ENCODE measurements around the gene GBX1. TPM values are rescaled to one million over a fixed set of nuclear protein-coding genes. Genes with fewer than 3 reads are reported as not detected.

The GBX1 gene
- total and polyA plus RNA-seq, 11 donors, result 0.27 to 0.52 (median 0.34) TPM; not detected in 5

DNA sequence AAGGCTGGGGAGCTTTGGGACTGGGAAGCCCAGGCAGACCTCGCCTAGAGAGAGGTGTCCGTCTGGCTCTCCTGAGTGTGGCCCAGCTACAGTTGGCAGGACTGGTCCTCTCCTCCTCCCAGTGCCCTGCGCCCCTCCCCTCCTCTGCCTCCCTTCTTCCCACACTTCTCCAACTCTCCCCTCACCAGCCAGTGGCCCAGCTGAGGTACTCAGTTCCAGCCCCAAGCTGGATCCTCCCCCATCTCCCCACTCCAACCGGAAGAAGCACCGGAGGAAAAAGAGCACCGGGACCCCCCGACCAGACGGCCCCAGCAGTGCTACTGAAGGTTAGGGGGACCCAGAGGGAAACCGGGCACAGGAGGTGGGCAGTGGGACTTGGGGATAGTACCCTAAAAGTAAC, 27.7 kb downstream of the GBX1 start:
- Histone ChIP-seq H3K4me3 (no peak overlapping the region), H3K9me3 (no peaks in the 10 kb centered on the region), H3K27ac (no peak overlapping the region), H3K27me3 (no peaks in the 10 kb centered on the region), H3K36me3 (peaks cover 0 to 88% (median 53%) of the 10 kb centered on the region in 9 donors), H3K4me1 (peaks cover 0 to 38% (median 13%) of the 10 kb centered on the region in 12 donors)
- DNase-seq (no peak), ATAC-seq (no peak)
- intact Hi-C loops (cut with DNase I), result loop anchor here in 1 of 10 donors (5.0 kb wide), 1 partner anchor 108 kb away; the partner anchor contains the start of gene SMARCD3
- TF ChIP-seq, protein P1, sequence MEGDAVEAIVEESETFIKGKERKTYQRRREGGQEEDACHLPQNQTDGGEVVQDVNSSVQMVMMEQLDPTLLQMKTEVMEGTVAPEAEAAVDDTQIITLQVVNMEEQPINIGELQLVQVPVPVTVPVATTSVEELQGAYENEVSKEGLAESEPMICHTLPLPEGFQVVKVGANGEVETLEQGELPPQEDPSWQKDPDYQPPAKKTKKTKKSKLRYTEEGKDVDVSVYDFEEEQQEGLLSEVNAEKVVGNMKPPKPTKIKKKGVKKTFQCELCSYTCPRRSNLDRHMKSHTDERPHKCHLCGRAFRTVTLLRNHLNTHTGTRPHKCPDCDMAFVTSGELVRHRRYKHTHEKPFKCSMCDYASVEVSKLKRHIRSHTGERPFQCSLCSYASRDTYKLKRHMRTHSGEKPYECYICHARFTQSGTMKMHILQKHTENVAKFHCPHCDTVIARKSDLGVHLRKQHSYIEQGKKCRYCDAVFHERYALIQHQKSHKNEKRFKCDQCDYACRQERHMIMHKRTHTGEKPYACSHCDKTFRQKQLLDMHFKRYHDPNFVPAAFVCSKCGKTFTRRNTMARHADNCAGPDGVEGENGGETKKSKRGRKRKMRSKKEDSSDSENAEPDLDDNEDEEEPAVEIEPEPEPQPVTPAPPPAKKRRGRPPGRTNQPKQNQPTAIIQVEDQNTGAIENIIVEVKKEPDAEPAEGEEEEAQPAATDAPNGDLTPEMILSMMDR (IDR thresholded peaks at IDR 0.05), result no peak
- TF ChIP-seq POLR2A (IDR thresholded peaks at IDR 0.05), result no peak
- WGBS, 4 donors, result 83 to 88% (median 87%) methylated on average over 9 of the region's 9 CpGs

DNA sequence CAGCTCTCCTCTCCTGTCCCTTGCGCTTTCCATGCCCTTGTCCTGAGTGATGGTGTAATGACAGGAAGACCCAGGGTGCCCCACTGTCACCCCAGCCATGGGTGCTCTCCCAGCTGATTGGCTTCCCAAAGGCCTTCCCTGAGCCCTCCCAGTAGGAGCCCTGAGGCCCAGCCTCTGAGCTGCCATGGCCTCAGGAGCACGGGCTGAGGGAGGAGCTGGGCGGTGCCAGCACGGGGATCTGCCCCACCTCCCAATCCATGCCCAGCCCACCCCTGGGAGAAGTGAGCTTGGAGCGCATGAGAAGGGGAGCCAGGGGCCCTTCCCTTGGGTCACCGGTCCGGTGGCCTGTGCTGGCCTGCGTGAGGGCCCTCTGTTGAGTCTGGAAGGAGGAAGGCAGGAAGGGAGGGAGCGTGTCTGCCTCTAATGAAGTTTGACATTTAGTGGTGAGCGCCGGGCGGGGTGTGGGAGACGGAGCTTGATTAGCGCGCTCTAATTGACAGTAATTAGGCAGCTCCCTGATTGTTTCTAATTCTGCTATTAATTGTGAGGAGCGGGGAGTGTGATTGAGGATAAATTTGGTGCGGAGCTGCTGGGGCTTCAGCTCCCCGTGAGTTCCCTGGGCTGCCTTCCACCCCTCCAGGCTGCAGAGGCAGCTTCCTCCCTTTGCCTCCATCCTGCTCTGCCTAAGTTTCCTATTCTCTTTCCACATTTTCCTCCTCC, 28.3 kb downstream of the GBX1 start:
- Histone ChIP-seq H3K4me1 (peaks cover 0 to 44% (median 13%) of the 10 kb centered on the region in 12 donors), H3K36me3 (peaks cover 0 to 90% (median 56%) of the 10 kb centered on the region in 9 donors), H3K9me3 (no peaks in the 10 kb centered on the region), H3K27me3 (no peaks in the 10 kb centered on the region), H3K4me3 (no peak overlapping the region), H3K27ac (peak overlapping the region in 2 of 12 donors; percentile 25 to 66)
- intact Hi-C loops (cut with DNase I), result loop anchor here in 1 of 10 donors (5.0 kb wide), 1 partner anchor 108 kb away; the partner anchor contains the start of gene SMARCD3
- peak in 2 of 4 donors; percentile 2 to 8 for ATAC-seq
- no peak for TF ChIP-seq POLR2A (IDR thresholded peaks at IDR 0.05)
- TF ChIP-seq, protein P1 (IDR thresholded peaks at IDR 0.05), result no peak
- WGBS, 4 donors, result 83 to 87% (median 85%) methylated on average over 16 to 18 of the region's 18 CpGs
- DNase-seq, result peak in 1 of 5 donors; percentile 50

DNA sequence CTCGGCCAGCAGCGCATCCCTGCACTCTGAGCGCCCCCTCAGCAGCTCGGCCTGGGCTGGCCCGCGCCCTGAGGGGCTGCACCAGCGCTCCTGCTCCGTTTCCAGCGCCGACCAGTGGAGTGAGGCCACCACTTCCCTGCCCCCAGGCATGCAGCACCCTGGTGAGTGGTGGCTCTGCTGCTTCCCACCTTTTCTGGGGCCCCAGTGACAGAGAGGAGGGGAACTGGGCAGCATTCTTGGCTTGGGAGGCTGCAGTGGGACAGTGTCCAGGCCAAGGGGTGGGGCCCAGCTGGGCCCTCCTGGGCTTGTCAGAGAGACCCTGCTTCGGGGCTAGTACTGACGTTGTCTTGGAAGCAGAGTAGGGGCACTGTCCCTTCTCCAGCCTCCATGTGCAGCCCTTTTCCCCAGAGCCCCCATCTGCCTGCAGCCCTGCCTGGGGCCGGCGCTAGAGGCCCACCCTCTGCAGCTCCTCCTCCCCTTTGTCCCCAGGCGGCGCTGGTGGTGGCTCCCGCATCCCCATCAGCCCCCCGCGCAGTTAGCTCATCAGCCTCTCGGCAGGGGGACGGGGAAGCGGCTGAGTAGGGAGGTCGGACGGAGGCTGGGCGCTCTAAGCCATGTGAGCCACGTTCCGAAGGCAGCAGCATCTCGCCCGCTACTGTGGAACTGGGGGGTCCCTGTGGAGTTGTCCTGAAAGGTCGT, 29.2 kb downstream of the GBX1 start:
- Histone ChIP-seq H3K36me3 (peaks cover 0 to 90% (median 56%) of the 10 kb centered on the region in 9 donors), H3K27me3 (no peaks in the 10 kb centered on the region), H3K4me1 (peaks cover 0 to 45% (median 13%) of the 10 kb centered on the region in 12 donors), H3K9me3 (no peaks in the 10 kb centered on the region), H3K4me3 (no peak overlapping the region), H3K27ac (peak overlapping the region in 5 of 12 donors; percentile 12 to 66 (median 59))
- no peak for TF ChIP-seq POLR2A (IDR thresholded peaks at IDR 0.05)
- TF ChIP-seq, protein P1 (IDR thresholded peaks at IDR 0.05), result no peak
- ATAC-seq, result peak in 2 of 4 donors; percentile 8 to 15
- DNase-seq, result peak in 2 of 5 donors; percentile 17 to 56
- intact Hi-C loops (cut with DNase I), result loop anchor here in 1 of 10 donors (5.0 kb wide), 1 partner anchor 109 kb away; the partner anchor contains the start of gene SMARCD3
- WGBS, 4 donors, result 71 to 82% (median 79%) methylated on average over 22 to 30 of the region's 30 CpGs

DNA sequence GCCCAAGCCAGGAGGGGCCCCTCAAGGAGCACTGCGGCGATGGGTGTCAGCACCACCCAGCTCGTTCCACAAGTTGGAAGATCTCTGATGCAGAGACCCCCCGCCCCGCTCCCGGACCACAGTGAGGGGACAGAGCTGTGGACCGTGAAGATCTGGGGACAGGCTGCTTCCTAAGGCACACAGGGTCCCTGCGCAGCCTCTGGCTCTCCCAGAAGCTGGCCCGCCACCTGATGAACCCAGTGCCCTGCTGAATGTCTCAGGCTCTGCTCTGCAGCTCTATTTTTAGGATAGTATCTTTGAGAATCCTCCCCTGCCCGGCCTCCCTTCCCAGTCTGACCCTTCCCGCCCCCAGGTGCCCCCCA, 29.7 kb downstream of the GBX1 start:
- DNase-seq (peak in 2 of 5 donors; percentile 28 to 42), ATAC-seq (peak; percentile 38 to 60 (median 56))
- TF ChIP-seq, protein P1 (IDR thresholded peaks at IDR 0.05), result no peak
- no peak for TF ChIP-seq POLR2A (IDR thresholded peaks at IDR 0.05)
- 58 to 70% (median 68%) methylated on average over 10 to 11 of the region's 11 CpGs for WGBS, 4 donors
- H3K4me3 ChIP-seq, result no peak overlapping the region
- intact Hi-C loops (cut with DNase I), result loop anchor here in 1 of 10 donors (5.0 kb wide), 1 partner anchor 110 kb away; the partner anchor contains the start of gene SMARCD3
- H3K27me3 ChIP-seq, result no peaks in the 10 kb centered on the region
- no peaks in the 10 kb centered on the region for H3K9me3 ChIP-seq
- H3K36me3 ChIP-seq, result peaks cover 0 to 90% (median 56%) of the 10 kb centered on the region in 9 donors
- H3K27ac ChIP-seq, result peak overlapping the region in 8 of 12 donors; percentile 12 to 66 (median 27)
- peaks cover 0 to 40% (median 11%) of the 10 kb centered on the region in 12 donors for H3K4me1 ChIP-seq

All from heart left ventricle (tissue), 16 donors.